ENCODE results near the gene ZNF580.

- TF ChIP-seq ZNF76 (tag by site-specific recombination; IDR thresholded peaks at IDR 0.05; ENCODE audit: borderline replicate concordance, low read depth) (no peak), ZBTB26 (tag by site-specific recombination; optimal IDR thresholded peaks at IDR 0.05) (no peak), CTCF (tag by site-specific recombination; IDR thresholded peaks at IDR 0.05) (no peak), ZXDB (tag by site-specific recombination; IDR thresholded peaks at IDR 0.05) (no peak), ZNF140 (tag by site-specific recombination; IDR thresholded peaks at IDR 0.05) (no peak), ZNF600 (tag by site-specific recombination; IDR thresholded peaks at IDR 0.05) (no peak), ZNF350 (tag by site-specific recombination; IDR thresholded peaks at IDR 0.05) (no peak), ZBTB49 (tag by site-specific recombination; IDR thresholded peaks at IDR 0.05; ENCODE audit: low read depth) (no peak), ZNF366 (tag by site-specific recombination; conservative IDR thresholded peaks at IDR 0.05) (no peak), ZNF202 (tag by site-specific recombination; IDR thresholded peaks at IDR 0.05; ENCODE audit: borderline replicate concordance) (no peak)
Measured at GRCh38 chr19:55592391-55593090, 48.3 kb upstream of the ZNF580 start.

Data from HEK293 (cell line).